NCI-H2171 treated with DMSO at 0.1 percent for 48 hours (cell line): ENCODE results near the gene RRP12.
"Not testable (repeated sequence)": the region's sequence is repeated elsewhere in the genome, so short reads cannot be mapped to it uniquely, and the experiment has no call there.

Experiments
- DNase-seq: peaks from one replicate; lab custom pipeline; 2025; lab: John Stamatoyannopoulos, UW

Gene RRP12

DNA sequence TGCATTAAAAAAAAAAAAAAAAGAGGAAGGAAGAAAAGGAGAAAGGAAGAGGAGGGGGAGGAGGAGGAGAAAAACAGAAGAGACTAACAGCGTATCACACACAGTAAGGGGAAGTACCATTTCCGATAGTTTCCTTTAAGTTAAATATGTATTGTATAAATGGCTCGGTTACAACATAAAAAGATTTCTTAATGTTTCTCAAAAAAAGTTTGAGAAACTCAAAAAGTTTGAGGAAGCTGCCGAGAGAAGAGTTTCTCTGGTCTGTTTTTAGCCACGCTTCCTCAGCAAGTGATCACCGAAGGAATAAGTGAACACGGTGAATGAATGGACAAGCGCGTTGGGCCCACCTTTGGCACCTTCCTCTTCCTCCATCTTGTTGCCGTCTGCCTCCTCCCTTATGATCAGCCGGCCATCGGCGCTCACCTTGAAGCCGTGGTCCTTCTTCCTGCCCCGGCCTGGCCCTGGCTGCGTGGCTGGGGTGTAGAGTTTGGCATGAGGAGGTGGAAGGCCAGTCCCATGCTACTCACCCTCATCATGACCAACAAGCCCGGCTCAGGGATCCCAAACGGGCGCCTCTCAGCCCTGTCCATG lies 35.3 kb downstream of the RRP12 start:
- no peak for DNase-seq

- no peak for DNase-seq
Measured at GRCh38 chr10:97363071-97363470, 38.1 kb downstream of the RRP12 start.

DNA sequence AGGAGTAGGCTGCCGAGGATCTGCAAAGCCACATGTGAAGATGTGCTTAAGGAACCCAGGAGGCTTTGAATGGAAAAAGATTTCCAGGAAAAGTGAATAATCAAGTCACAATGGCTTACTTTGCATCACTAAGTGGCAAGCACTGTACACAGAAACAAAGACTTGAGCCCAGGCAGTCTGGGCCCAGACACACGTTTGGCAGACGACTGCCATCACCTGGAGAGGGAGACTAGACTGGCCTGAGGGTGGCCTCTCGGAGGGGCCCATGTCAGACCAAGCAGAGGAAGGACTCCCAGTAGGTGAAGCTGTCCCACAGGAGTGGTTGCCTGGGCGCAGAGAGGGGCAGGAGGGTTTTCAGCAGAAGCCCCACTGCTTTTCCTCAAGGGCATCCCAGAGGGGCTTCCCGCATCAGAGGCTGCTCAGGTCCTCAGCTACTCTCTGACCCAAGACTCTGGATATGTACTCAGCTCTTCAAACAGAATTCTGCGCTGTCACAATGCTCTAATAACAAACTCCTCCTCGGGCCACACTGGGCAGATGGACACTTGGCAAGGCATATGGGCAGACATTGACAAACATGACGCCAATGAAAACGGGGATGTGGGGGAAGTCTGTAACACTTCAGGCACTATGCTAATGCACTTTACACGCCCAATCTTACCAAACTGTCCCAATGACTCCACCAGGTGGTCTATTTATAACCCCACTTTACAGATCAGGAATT lies 38.7 kb downstream of the RRP12 start:
- no peak for DNase-seq

DNA sequence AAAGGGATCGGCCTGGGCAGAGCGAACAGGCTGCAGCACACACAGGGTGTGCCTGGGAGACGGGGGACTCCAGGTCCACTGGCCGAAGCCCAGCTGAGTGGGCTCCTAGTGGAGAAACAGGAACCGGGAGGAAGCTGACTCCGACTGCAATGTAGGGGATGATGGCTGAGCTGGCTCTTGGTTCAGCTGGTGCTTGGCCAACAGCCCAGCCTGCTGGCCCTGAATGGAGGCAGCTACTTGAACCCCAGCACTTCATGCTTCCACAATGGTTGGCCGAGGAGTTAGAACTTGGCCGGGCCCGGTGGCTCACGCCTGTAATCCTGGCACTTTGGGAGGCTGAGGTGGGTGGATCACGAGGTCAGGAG lies 39.6 kb downstream of the RRP12 start:
- no peak for DNase-seq

DNA sequence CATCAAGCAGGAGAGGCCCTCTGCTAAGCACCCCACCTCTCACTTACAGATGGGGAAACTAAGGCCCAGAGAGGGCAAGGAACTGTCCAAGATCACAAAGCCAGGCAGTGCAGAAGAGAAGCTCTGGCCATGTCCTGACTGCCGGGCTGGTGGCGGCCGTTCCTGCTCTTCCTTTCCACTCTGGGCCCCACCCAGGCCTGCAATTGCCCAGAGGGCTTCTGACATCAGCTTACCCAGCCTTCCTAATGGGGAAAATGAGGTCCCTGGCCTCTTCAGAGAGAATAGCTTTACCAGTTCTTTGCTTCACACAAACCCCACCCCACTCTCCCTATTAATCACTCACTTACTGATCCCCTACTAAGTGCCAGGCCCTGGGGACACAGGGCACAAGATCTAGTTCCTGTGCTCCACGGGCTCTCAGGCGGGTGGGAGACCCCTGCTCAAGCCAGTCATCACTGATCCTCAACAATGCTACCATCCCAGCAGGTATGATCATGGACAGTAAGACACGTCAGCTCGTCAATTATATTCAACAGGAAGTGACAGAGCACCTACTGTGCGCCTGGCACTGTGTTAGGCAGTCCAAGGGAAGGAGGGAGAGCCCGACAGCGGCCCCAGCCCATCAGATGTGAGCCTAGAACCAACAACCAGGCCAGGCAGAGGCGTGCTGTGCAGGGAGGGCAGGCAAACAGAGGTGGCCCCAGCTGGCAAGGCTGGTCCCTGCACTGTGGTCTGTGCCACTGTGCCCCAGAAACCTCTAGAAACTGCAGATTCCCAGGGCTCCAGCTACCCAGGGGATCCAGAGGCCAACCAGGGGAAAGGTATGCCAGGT lies 40.2 kb downstream of the RRP12 start:
- DNase-seq, result no peak

DNA sequence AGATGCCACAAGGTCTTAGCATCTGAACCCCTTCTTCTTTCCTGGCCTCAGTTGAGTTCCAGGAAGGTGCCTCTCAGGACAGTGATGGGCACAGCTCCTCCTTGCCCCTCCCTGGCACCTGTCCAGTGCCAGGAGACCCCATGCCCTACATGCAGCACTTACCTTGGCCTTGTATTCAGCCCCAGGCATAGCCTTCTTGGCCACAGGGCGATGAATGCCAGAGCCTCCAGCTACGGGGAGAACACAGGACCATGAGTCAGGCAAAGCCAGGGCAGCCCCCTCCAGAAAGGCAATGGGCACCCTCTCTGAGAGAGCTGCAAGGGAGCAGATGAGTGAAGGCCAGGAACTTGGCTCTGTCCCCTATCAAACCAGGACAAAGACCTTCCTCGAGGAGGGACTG lies 42.4 kb downstream of the RRP12 start:
- DNase-seq, result no peak

GRCh38 chr10:97358349-97358748 lies 42.8 kb downstream of the RRP12 start:
- no peak for DNase-seq

DNA sequence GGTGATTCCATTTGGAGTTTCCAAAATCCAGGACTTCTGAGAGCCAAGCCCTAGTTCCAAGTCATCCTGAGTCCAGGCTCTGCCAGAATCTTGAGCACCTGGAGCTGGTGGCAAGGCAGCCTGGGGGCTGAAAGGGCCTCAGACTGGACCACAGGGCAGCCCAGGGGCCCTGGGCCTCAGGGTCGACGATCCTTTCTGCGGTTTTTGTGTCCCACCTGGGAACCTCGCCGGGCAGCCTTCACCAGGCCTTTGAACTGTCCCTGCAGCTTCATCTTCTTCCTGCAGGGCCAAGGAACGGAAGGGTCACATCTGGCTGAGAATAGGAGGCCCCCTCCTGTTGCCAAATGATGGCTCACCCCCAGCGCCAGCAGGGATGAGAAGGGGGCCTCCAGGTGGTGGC lies 44.2 kb downstream of the RRP12 start:
- DNase-seq, result no peak

DNA sequence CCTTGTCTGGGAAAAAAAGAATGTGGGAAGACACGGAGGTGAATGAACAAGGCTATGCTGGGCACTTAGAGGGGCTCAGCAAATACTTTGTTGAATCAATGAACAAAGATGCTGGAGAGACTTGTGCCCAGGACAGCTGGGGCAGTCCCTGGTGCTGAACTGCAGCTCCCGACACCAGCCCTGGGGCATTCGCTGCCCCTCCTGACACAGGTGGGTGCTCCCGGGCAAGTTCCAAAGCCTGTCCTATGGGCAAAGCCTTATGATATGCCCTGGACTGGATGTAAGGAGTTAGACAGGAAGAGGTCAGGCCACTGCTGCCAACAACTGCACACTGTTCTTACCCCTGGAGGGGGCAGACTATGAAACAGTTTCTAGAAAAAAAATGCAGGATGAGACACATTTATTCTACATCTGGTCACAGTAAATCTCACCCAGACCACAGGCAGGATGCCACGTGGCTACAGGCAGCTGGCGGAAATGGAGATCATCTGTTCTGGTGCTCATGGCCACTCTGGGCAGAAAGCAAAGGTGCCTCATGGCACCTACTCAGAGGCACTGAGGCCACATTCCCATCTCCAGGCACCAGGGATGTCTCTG lies 44.7 kb downstream of the RRP12 start:
- no peak for DNase-seq

DNA sequence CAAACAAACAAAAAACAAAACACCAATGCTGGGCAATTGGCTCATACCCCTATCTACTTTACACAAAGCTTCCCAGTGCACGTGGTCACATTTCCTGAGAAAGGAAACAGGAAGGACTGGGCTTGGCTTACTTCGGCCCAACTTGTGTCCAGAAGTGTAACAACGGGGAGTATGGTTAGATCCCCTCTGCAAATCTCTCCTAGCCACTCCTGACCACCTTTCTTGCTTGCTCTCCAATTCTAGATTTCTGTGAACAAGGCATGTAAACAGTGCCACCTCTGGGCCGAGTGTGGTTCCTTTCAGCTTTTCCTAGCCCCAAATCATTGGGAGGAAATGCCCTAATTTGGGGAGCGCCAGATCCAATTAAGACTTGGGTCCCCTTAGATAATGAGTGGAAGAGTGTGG lies 45.6 kb downstream of the RRP12 start:
- DNase-seq, result no peak

- no peak for DNase-seq
Measured at GRCh38 chr10:97353945-97354344, 47.2 kb downstream of the RRP12 start.

- DNase-seq, result no peak
Measured at GRCh38 chr10:97349752-97350513, 51.2 kb downstream of the RRP12 start.

GRCh38 chr10:97347317-97347716 lies 53.8 kb downstream of the RRP12 start:
- no peak for DNase-seq

GRCh38 chr10:97343664-97344063 lies 57.5 kb downstream of the RRP12 start:
- not testable (repeated sequence) for DNase-seq

GRCh38 chr10:97341416-97341815 lies 59.7 kb downstream of the RRP12 start:
- DNase-seq, result no peak

DNA sequence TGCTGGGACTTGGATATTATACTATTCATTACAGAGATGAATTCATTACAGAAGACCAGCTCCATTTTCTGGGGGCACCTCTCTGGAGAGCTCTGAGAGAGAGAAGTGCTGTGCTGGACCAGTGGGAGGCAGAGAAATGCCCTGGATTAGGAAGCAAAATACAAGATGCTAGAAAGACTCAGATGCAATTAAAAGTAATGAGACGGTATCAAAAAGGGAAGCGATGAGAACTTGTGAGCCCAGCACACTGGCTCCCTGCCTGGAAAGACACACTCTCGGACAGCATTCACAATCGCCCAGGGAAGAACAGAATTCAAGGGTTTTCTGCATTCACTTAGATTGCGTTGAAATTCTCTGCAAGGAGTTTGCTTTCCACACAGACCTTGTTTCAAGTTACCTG lies 63.1 kb downstream of the RRP12 start:
- DNase-seq, result no peak

DNA sequence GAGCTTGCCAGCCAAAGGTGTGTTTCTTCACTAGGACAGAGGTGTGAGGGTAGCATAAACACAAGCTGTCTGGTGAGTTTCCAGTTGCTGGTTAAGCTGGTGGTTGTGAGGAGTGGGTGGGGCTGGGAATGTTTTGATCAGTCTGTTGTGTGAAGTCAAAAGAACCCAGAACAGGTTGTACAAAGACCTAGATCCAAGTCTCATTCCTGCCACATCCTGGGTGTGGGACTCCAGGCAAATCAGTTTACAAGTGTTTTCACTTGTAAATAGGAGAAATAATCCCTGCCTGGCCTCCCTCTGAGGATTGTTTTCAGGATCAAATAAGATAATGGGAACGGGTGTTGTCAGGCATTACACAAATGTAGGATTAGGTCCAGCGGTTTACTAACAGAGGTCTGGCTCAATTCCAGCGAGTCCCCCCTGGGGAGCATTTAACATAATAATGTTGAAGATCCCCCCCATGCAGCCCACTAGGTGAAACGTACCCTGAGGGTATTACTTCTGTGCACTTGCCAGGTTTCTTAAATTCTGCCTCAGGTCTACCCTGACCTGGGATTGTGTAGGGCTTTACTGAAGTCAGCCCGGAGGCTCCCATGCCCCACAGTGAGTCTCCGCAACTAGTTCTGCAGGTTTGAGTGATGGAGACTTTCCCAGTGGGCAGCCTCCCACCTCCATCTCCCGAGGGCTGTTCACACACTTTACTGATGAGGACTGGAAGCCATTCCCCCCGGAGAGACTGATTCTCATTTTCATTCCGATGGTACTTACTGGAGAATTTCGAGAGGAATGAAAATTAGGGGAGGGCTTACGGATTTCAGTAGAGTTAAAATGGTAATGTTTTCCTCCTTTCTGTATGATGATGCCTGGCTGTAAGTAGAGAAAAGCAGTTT lies 64.0 kb downstream of the RRP12 start:
- DNase-seq, result peak; percentile 52

GRCh38 chr10:97336446-97336845 lies 64.7 kb downstream of the RRP12 start:
- no peak for DNase-seq

DNA sequence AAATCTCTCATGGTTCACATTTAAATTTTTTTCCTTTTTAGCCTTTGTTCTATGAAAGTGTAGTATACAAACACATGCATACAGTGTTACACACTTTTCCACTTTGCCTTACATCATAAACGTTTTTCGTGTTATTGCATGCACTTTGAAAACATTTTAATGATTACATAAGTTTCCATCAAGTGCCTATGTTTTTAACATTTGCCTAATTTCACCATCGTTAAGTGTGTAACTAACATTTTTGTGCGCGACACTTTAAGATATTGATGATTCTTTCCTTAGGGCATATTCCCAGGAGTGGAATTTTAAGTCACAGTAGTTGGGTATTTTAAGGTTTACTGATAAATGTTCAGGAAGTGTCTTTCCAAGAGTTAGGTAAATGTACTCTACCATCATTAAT lies 65.1 kb downstream of the RRP12 start:
- no peak for DNase-seq

GRCh38 chr10:97335188-97335619 lies 65.9 kb downstream of the RRP12 start:
- no peak for DNase-seq
